WTC11 (cell line): ENCODE results near the gene CCDC191. TPM values are rescaled to one million over a fixed set of nuclear protein-coding genes. Genes with fewer than 3 reads are reported as not detected.

Experiments
- ATAC-seq: fragments of 200-7000 bp; cut with Tn5 transposase; 2 replicates; pipeline ENCODE4 v1.10.0; 2021; ENCODE audit warnings: mild to moderate bottlenecking, moderate library complexity
- CTCF ChIA-PET: fragments of 300-600 bp; sonication (Branson Sonifier 250); formaldehyde crosslinking; loops from one replicate; lab custom pipeline; 2021; ENCODE audit warnings: antibody characterized with exemption; lab: Charles Lee
- POLR2A ChIA-PET: fragments of 350-600 bp; sonication (Branson Sonifier 250); formaldehyde crosslinking; loops from one replicate; lab custom pipeline; 2021; ENCODE audit warnings: antibody characterized with exemption; lab: Charles Lee
- DNase-seq: peaks from one replicate; pipeline ENCODE4 v3.0.0; 2021; ENCODE audit warnings: low spot score
- H3K27ac Mint-ChIP-seq: 2 replicates; pipeline ENCODE4 v1.8.0; 2021; ENCODE audit warnings: mixed read lengths
- H3K27me3 Mint-ChIP-seq: 2 replicates; pipeline ENCODE4 v1.8.0; 2021; ENCODE audit warnings: low read depth, mild to moderate bottlenecking, moderate library complexity, mixed read lengths
- H3K36me3 Mint-ChIP-seq: 2 replicates; pipeline ENCODE4 v1.8.0; 2021; ENCODE audit warnings: mixed read lengths
- H3K4me1 Mint-ChIP-seq: 2 replicates; pipeline ENCODE4 v1.8.0; 2022; ENCODE audit warnings: mixed read lengths
- H3K4me3 Mint-ChIP-seq: 2 replicates; pipeline ENCODE4 v1.8.0; 2021; ENCODE audit warnings: mild to moderate bottlenecking, moderate library complexity, mixed read lengths
- H3K9me3 Mint-ChIP-seq: 2 replicates; pipeline ENCODE4 v1.8.0; 2021; ENCODE audit warnings: mixed read lengths
- ATF6 ChIP-seq: sonication (generic); formaldehyde crosslinking; IDR thresholded peaks from 2 replicates; pipeline ENCODE4 v1.8.1; 2023; ENCODE audit warnings: mild to moderate bottlenecking, missing genetic modification reagents
- ESRRA ChIP-seq: sonication (generic); formaldehyde crosslinking; IDR thresholded peaks from 2 replicates; pipeline ENCODE4 v1.8.1; 2022; ENCODE audit warnings: mild to moderate bottlenecking, missing genetic modification reagents, borderline replicate concordance
- FOXJ3 ChIP-seq: sonication (generic); formaldehyde crosslinking; IDR thresholded peaks from 2 replicates; pipeline ENCODE4 v1.9.0; 2021; ENCODE audit warnings: missing genetic modification reagents, mild to moderate bottlenecking, borderline replicate concordance
- FOXK1 ChIP-seq: sonication (generic); formaldehyde crosslinking; IDR thresholded peaks from 2 replicates; pipeline ENCODE4 v1.8.0; 2022; ENCODE audit warnings: mild to moderate bottlenecking, moderate library complexity, missing genetic modification reagents
- FOXP1 ChIP-seq: sonication (generic); formaldehyde crosslinking; IDR thresholded peaks from 2 replicates; pipeline ENCODE4 v1.8.0; 2022; ENCODE audit warnings: missing genetic modification reagents, mild to moderate bottlenecking, moderate library complexity, borderline replicate concordance
- HMGXB4 ChIP-seq: sonication (generic); formaldehyde crosslinking; IDR thresholded peaks from 2 replicates; pipeline ENCODE4 v1.8.1; 2023; ENCODE audit warnings: mild to moderate bottlenecking, moderate library complexity, missing genetic modification reagents
- KAT7 ChIP-seq: sonication (generic); formaldehyde crosslinking; IDR thresholded peaks from 2 replicates; pipeline ENCODE4 v1.8.1; 2023; ENCODE audit warnings: missing genetic modification reagents, mild to moderate bottlenecking, borderline replicate concordance
- MAX ChIP-seq: sonication (generic); formaldehyde crosslinking; IDR thresholded peaks from 2 replicates; pipeline ENCODE4 v1.8.0; 2022; ENCODE audit warnings: mild to moderate bottlenecking, missing genetic modification reagents
- NFATC4 ChIP-seq: fragments of 250-450 bp; sonication (Bioruptor Pico); IDR thresholded peaks from 2 replicates; pipeline ENCODE4 v1.9.0; 2021; ENCODE audit warnings: mild to moderate bottlenecking
- PRRX2 ChIP-seq: fragments of 250-450 bp; sonication (Bioruptor Pico); IDR thresholded peaks from 2 replicates; pipeline ENCODE4 v1.8.0; 2021; ENCODE audit warnings: mild to moderate bottlenecking
- SP1 ChIP-seq: sonication (generic); formaldehyde crosslinking; conservative IDR thresholded peaks from 2 replicates; pipeline ENCODE4 v1.8.1; 2022; ENCODE audit warnings: missing genetic modification reagents
- USF1 ChIP-seq: sonication (generic); formaldehyde crosslinking; IDR thresholded peaks from 2 replicates; pipeline ENCODE4 v1.8.0; 2022; ENCODE audit warnings: mild to moderate bottlenecking, missing genetic modification reagents
- ZBTB21 ChIP-seq: sonication (generic); formaldehyde crosslinking; IDR thresholded peaks from 2 replicates; pipeline ENCODE4 v1.8.1; 2023; ENCODE audit warnings: mild to moderate bottlenecking, missing genetic modification reagents, borderline replicate concordance
- ZNF138 ChIP-seq: sonication (generic); formaldehyde crosslinking; conservative IDR thresholded peaks from 2 replicates; pipeline ENCODE4 v1.8.1; 2022; ENCODE audit warnings: mild to moderate bottlenecking, moderate library complexity, missing genetic modification reagents
- ZNF512 ChIP-seq: sonication (generic); formaldehyde crosslinking; IDR thresholded peaks from 2 replicates; pipeline ENCODE4 v1.8.1; 2022; ENCODE audit warnings: missing genetic modification reagents, borderline replicate concordance
- total RNA-seq: library from RNA; stranded (reverse); gene quantifications from 3 replicates; pipeline ENCODE4 v1.2.3, GENCODE V29; 2021
- TF ChIP-seq, protein P1 (sequence below): sonication (generic); formaldehyde crosslinking; IDR thresholded peaks from 2 replicates; pipeline ENCODE4 v1.8.1; 2022; ENCODE audit warnings: low read depth, mild to moderate bottlenecking, moderate library complexity, missing genetic modification reagents, borderline replicate concordance
- TF ChIP-seq, protein P2 (sequence below): sonication (generic); formaldehyde crosslinking; IDR thresholded peaks from 2 replicates; pipeline ENCODE4 v1.8.1; 2023; ENCODE audit warnings: mild to moderate bottlenecking, missing genetic modification reagents, borderline replicate concordance
- TF ChIP-seq, protein P3 (sequence below): sonication (generic); formaldehyde crosslinking; IDR thresholded peaks from 2 replicates; pipeline ENCODE4 v1.8.1; 2022; ENCODE audit warnings: mild to moderate bottlenecking, moderate library complexity, missing genetic modification reagents

CCDC191 gene
- total RNA-seq, 1 experiment from 2014 or later: 1.6 TPM

DNA sequence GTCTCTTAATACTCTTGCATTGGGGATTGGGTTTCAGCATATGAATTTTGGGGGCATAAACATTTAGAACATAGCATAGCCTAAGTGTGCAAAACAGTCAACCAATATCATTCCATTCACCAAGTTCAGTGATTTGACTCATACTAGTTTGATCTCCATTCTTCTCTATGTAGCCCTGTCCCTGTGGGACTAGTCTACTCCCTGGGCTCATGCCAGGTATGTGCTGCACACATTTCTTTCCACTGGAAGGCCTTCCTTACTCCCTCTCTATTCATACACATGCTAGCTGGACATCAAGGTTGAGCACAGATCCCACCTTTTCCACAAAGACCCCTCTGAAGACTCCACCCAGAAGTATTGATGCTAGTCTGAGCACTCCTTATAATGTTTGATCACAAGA is 103.4 kb downstream of the CCDC191 start:
- Mint-ChIP-seq H3K4me3 (no peak overlapping the region), H3K9me3 (no peaks in the 10 kb centered on the region), H3K27me3 (peaks cover 4% of the 10 kb centered on the region; the same call in 1 of the 2 replicates), H3K4me1 (peaks cover 12% of the 10 kb centered on the region), H3K36me3 (peaks cover 28% of the 10 kb centered on the region), H3K27ac (no peak overlapping the region)
- ChIA-PET CTCF (interaction anchor here (1.9 kb wide), 1 partner anchor 128 kb away, joined by 4 read pairs; no protein-coding TSS in a partner anchor), POLR2A (no interaction called here)
- TF ChIP-seq ATF6 (CRISPR knock-in tag): no peak
- TF ChIP-seq, protein P1, sequence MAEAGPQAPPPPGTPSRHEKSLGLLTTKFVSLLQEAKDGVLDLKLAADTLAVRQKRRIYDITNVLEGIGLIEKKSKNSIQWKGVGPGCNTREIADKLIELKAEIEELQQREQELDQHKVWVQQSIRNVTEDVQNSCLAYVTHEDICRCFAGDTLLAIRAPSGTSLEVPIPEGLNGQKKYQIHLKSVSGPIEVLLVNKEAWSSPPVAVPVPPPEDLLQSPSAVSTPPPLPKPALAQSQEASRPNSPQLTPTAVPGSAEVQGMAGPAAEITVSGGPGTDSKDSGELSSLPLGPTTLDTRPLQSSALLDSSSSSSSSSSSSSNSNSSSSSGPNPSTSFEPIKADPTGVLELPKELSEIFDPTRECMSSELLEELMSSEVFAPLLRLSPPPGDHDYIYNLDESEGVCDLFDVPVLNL: no peak
- no peak for TF ChIP-seq ZNF138 (CRISPR knock-in tag)
- ATAC-seq (no peak), DNase-seq (no peak)

GRCh38 chr3:113948015-113948917 is 108.1 kb downstream of the CCDC191 start:
- H3K27me3 Mint-ChIP-seq: peaks cover 4% of the 10 kb centered on the region; the same call in 1 of the 2 replicates
- peak; percentile 76 for ATAC-seq
- no peaks in the 10 kb centered on the region for H3K9me3 Mint-ChIP-seq
- no peak overlapping the region for H3K27ac Mint-ChIP-seq
- H3K4me1 Mint-ChIP-seq: peaks cover 16% of the 10 kb centered on the region
- CTCF ChIA-PET: interaction anchor here (0.7 to 1.0 kb wide), 2 partner anchors 202 to 371 kb away, joined by 3 read pairs; partner anchors contain the start of gene NAA50
- peaks cover 14% of the 10 kb centered on the region for H3K36me3 Mint-ChIP-seq
- DNase-seq: peak; percentile 75
- POLR2A ChIA-PET: no interaction called here
- peak overlapping the region; percentile 64 for H3K4me3 Mint-ChIP-seq
- TF ChIP-seq, protein P2, sequence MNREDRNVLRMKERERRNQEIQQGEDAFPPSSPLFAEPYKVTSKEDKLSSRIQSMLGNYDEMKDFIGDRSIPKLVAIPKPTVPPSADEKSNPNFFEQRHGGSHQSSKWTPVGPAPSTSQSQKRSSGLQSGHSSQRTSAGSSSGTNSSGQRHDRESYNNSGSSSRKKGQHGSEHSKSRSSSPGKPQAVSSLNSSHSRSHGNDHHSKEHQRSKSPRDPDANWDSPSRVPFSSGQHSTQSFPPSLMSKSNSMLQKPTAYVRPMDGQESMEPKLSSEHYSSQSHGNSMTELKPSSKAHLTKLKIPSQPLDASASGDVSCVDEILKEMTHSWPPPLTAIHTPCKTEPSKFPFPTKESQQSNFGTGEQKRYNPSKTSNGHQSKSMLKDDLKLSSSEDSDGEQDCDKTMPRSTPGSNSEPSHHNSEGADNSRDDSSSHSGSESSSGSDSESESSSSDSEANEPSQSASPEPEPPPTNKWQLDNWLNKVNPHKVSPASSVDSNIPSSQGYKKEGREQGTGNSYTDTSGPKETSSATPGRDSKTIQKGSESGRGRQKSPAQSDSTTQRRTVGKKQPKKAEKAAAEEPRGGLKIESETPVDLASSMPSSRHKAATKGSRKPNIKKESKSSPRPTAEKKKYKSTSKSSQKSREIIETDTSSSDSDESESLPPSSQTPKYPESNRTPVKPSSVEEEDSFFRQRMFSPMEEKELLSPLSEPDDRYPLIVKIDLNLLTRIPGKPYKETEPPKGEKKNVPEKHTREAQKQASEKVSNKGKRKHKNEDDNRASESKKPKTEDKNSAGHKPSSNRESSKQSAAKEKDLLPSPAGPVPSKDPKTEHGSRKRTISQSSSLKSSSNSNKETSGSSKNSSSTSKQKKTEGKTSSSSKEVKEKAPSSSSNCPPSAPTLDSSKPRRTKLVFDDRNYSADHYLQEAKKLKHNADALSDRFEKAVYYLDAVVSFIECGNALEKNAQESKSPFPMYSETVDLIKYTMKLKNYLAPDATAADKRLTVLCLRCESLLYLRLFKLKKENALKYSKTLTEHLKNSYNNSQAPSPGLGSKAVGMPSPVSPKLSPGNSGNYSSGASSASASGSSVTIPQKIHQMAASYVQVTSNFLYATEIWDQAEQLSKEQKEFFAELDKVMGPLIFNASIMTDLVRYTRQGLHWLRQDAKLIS: no peak
- no peak; the same call in 1 of the 2 replicates for TF ChIP-seq USF1 (CRISPR knock-in tag)
- 0 out of 2 replicates have a peak, but pooled peaks have one; percentile 58 for TF ChIP-seq FOXP1
- TF ChIP-seq HMGXB4 (CRISPR knock-in tag): 0 out of 2 replicates have a peak, but pooled peaks have one; percentile 64
- 0 out of 2 replicates have a peak, but pooled peaks have one; percentile 45 for TF ChIP-seq ZBTB21
- no peak for TF ChIP-seq PRRX2 (CRISPR knock-in tag)
- 0 out of 2 replicates have a peak, but pooled peaks have one; percentile 55 for TF ChIP-seq KAT7 (CRISPR knock-in tag)
- no peak for TF ChIP-seq ZNF512 (CRISPR knock-in tag)
- peak; percentile 16; the same call in 1 of the 2 replicates for TF ChIP-seq FOXK1
- TF ChIP-seq ESRRA (CRISPR knock-in tag): peak; percentile 97; the same call in 1 of the 2 replicates
- TF ChIP-seq NFATC4 (CRISPR knock-in tag): no peak
- peak; percentile 2; the same call in 1 of the 2 replicates for TF ChIP-seq SP1 (CRISPR knock-in tag)
- TF ChIP-seq MAX (CRISPR knock-in tag): peak; percentile 85
- TF ChIP-seq, protein P3, sequence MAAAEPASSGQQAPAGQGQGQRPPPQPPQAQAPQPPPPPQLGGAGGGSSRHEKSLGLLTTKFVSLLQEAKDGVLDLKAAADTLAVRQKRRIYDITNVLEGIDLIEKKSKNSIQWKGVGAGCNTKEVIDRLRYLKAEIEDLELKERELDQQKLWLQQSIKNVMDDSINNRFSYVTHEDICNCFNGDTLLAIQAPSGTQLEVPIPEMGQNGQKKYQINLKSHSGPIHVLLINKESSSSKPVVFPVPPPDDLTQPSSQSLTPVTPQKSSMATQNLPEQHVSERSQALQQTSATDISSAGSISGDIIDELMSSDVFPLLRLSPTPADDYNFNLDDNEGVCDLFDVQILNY (CRISPR knock-in tag): no peak
- TF ChIP-seq FOXJ3 (CRISPR knock-in tag): no peak
- TF ChIP-seq, all 79 proteins: peak for 8
